ENCODE data around the gene APOBEC3A.
"Not testable (repeated sequence)": the region's sequence is repeated elsewhere in the genome, so short reads cannot be mapped to it uniquely, and the experiment has no call there.

The APOBEC3A gene

DNA sequence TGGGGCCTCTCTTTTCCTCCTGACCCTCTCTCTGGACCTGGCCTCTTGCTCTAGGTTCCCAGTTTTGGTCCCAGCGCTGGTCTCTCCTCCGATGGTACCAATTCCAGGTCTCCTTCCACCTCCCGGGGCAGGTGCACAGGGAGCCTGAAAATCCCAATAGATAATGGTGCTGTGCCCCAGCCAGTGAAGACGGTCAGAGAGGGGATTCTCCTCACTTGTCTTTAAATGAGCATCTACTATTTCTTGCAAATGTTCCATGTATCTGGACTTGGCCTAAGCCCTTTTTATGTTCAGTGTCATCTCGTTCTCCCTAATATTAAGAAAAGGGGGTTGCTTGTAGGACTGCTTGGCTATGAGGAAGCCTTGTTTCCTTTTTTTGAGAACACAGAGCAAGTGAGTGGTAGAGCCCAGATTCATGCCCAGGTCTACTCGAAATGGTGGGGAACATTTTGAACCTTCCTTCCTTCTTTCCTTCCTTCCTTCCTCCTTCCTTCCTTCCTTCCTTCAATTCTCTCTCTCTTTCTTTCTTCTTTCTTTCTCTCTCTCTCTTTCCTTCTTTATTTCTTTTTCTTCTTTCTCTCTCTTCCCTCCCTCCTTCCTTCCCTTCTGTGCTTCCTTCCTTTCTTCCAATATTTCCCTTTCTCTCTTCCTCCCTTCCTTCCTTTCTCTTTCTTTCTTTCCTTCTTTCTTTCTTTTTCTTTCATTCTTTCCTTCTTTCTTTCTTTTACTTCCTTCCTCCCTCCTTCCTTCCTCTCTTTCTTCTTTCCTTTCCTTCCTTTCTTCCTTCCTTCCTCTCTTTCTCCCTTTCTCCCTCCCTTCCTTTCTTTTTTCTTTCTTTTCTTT is 620 bp downstream of the APOBEC3A start:
- no peak for DNase-seq (ENCODE audit: low read depth in 2 of 3, low spot score in 1 of 3)

DNA sequence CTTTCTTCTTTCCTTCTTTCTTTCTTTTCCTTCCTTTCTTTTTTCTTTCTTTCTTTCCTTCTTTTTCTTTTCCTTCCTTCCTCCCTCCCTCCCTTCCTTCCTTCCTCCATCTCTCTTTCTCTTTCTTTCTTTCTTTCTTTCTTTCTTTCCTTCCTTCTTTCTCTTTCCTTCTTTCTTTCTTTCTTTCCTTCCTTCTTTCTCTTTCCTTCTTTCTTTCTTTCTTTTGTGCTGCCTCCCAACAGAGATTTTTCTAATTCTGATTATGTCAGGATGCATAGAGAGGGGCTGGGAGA is 1.2 kb downstream of the APOBEC3A start:
- DNase-seq (ENCODE audit: low read depth in 2 of 3, low spot score in 1 of 3), result not testable (repeated sequence)

DNA sequence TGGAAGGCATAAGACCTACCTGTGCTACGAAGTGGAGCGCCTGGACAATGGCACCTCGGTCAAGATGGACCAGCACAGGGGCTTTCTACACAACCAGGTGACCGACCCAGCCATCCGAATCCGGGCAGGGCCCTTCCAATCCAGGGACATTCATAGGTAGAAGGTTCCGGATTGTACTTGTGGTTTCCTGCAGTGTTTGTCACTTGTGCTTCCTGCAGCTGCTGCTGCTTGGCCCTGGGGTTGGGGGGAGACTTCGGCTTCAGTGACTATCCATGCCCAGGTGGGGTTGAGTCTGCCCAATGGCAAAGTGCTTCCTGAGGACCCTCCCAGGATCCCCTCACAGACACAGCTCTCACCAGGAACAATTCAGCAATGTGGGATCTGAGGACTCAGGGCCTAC is 2.2 kb downstream of the APOBEC3A start:
- no peak for DNase-seq (ENCODE audit: low read depth in 2 of 3, low spot score in 1 of 3)

DNA sequence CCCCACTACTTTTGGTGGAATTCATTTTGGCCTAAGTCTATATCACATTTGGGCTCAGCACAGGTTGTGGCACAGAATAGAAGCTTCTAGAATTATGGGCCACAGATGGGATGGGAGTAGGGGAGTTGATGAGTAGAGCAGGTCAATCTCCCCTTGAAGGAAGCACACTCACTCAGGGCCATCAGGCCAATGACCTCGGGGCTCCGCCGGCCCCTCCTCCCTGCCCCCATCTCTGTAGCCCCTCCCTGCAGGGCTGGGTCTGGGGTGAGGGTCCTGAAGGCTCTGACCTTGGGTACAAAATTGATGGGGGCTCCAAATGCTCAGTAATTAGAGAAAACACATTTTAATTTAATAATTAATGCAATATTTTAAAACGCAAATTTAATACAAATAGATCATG is 3.3 kb downstream of the APOBEC3A start:
- not testable (repeated sequence) for DNase-seq (ENCODE audit: low read depth in 2 of 3, low spot score in 1 of 3)

DNA sequence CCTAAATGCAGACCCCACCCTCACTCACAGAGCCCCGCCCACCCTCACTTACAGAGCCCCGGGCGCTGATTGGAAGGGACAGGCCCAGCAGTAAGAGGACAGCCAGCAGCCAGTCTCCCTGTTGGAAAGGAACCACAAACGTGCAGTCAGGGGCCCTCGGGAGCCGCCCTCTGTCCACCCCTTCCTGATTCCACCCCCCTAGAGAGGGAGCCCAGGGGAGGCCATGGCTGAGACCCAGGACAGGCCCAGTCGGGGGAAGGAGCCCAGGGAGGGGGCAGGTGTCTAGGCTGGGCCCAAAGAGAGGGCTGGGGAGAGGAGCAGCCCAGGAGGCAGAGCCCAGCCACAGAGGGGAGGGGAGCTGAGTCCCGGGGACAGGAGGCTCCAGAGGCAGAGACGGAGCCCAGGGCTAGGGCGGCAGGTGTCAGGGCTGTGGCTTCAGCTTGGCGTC is 5.9 kb downstream of the APOBEC3A start:
- not testable (repeated sequence) for DNase-seq (ENCODE audit: low read depth in 2 of 3, low spot score in 1 of 3)

DNA sequence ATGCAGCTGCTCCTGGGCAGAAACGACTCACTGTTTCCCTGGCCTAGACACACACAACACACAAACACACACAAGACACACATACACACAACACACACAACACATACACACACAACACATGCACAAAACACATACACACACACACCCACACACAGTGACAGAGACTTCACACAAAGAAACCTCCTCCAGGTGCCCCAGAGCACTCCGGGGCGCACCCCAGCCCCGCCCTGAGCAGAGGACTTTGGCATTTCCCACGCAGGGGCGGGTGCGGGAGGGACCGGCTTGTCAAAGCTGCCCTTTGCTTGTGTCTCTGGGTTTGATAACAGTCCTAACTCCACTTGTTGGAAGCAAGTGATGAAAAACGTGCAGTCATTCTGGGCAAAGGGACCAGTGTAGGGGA is 6.5 kb downstream of the APOBEC3A start:
- no peak for DNase-seq (ENCODE audit: low read depth in 2 of 3, low spot score in 1 of 3)

DNA sequence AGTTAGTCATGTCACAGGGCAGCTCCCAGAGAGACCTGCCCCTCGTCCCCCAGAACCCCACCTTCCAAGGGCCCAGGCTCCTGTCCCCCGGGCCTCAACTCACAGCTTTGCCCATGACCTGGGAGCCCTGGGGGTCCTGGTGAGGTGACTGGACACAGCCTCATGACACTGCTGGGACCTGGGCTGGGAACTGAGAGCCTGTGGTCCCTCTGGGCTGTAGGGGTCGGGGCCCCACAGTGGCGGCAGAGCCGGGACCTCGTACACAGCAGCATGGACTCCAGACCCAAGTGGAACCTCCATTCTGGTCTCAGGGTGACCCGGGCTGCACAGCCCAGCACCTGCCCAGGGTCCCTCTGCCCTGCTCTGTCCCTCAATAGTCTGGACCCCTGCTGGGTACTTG is 6.9 kb downstream of the APOBEC3A start:
- DNase-seq (ENCODE audit: low read depth in 2 of 3, low spot score in 1 of 3), result no peak

DNA sequence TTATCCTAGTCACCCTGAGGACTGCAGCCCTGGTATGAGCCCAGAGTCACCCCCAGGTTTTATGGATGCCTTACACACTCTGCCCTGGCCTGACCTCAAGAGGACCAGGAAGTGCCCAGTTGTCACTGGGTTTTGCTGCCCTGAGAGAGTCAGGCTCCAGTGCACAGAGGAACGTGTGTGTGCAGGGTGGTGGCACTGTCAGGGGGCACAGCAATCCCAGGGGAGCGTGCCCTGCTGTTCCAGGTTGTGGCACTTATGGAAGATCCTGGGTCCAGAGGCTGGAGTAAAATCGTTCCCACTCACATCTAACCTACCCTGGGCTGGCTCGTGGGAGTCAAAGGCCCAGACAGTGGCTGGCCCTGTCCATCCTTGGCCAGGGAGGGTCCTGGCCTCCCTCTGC is 7.6 kb downstream of the APOBEC3A start:
- DNase-seq (ENCODE audit: low read depth in 2 of 3, low spot score in 1 of 3), result no peak

DNA sequence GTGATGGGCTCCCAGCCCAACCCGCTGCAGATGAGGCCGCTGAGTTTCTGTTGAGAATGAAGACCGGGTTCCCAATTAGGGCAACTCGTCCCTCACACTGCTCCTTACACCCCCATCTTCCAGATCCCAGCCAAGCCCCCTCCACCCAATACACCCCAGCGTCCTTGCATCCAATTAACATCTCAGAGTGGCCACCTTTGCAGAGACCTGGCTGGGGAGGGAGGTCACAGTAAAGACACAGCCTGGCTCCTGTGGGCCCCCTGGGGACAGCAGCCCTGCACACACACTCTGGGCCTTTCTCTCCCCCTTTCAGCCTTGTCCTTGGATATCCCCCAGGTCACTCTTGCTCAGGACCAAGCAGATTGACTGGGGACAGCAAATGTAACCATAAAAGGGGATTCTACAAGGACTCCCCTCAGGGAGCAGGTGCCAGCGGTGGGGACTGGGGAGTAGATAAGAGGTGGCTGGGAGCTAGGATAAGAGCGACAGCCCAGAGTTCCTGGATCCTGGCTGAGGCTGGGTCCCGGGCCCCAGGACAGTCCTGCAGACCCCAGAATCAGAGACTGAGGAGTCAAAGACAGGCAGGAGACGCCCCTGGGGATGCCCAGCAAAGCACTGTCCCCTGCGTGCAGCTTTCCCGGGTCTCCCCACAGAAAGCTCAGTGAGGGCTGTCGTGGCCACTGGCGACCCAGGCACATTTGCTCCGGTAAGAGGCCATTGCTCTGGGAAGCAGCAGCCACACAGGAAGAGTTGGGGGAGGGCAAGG is 8.4 kb downstream of the APOBEC3A start:
- no peak for DNase-seq (ENCODE audit: low read depth in 2 of 3, low spot score in 1 of 3)

DNA sequence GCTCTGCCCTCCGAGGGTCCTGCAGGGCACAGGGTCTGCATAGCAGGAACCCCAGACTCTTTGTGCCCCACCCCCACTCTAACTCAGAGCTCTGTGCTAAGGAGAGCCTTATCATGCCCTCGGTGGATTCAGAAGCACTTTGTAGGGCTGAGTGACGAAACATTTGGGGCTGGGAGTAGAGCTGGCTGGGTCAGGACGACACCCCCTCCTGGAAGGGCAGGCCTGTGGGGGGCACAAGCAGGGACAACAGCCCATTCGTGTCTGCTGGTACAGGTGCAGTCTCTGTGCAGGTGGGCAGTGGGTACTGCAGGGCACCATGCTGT is 8.9 kb downstream of the APOBEC3A start:
- no peak for DNase-seq (ENCODE audit: low read depth in 2 of 3, low spot score in 1 of 3)

DNA sequence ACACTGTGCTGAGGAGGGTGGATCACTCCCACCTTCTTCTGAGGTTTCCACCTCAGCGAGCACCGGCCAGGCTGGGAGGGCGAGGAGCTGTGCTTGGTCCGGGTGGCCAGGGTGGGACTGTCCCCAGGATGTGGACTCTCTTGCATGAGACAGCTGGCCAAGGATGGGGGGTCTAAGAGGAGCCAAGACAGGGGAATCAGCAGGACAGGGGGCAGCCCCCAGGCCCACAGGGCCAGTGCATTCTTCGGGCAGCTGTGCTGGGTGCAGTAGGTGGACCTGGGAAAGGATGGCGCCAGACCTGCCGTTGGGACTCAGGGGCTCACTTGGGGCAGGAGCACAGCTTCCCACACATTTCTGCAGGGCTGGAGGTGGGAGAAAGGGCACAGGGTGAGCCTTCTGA is 9.5 kb downstream of the APOBEC3A start:
- DNase-seq (ENCODE audit: low read depth in 2 of 3, low spot score in 1 of 3), result no peak

DNA sequence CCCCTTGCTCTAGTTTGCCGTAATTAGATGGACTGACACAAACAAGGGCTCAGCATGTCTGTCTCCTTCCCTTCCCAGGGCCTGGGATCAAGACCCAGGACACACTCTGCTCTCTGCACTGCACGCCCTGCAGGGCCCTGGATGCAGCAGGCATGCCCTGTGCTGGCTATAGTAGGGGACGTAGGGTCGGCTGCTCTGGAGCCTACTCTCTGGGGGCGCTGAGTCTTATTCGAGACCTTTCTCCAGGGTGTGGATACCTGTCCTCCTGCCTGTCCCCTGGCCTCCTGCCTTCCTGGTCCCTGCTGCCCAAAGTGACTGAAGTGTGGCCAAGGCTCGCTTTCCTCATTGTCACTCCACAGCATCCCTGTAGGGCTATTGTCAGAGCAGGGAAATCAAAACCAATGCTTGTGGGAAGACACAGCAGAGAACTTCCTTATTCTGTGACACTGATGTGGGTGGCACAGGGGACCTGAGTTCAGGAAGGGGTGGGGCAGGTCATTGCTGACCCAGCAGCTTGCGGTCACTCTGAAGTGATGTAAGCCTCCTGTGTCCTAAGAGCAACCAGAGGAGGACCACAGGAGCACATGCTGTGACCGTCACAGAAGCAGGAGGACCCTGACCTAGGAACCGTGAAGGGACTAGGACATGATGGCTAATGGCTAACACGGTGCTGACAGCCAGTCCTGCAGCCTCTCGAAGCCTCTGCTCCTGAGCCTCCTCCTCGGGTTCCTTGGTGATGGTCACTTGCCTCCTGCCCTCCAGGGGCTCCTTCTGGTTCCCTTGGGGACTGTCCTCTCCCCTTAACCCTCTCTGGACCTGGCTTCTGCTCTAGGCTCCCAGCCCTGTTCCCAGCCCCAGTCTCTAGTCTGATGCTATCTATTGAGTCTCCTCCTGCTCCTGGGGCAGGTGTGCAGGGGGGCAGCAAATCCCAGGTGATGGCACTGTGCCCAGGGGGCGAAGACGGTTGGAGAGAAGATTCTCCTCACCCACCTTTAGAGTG is 10.3 kb downstream of the APOBEC3A start:
- DNase-seq (ENCODE audit: low read depth in 2 of 3, low spot score in 1 of 3), result no peak

DNA sequence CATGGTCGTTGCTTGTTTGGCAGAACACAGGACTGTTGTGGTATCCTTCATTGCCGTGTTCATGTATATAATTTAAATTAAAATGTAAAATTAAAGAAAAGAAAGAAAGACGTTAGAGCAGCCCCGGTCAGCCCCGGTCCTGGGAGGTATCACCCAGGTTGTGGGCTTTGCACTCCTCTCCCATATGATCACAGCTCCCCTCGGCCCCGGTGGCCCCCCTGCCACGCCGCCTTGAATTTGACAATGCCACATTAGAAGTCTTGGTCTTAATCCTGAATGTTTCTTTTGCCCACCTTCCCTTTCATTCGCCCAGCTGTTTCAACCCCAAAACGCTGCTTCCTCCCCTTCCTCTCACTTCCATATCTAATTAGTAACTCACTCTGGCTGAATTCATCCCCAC is 11.4 kb downstream of the APOBEC3A start:
- DNase-seq (ENCODE audit: low read depth in 2 of 3, low spot score in 1 of 3), result no peak

DNA sequence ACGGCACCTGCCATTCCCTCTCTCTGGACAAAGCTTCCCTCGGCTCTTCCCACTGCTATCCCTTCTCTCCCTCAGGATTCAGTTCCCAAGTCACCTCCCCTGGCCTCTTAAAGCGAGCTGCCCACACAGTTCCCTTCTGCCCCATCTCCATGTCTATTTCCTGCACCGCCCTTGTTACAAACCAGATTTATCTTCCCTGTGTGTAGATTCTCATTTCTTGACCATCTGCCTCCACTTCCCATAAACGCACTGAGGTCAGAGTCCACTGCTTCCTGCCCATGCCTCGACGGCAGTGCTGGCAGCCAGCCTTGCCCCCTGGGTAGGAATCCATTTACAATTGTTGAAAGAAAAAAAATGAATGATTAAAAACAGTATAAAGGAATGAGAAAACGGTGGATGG is 13.1 kb downstream of the APOBEC3A start:
- no peak for DNase-seq (ENCODE audit: low read depth in 2 of 3, low spot score in 1 of 3)

DNA sequence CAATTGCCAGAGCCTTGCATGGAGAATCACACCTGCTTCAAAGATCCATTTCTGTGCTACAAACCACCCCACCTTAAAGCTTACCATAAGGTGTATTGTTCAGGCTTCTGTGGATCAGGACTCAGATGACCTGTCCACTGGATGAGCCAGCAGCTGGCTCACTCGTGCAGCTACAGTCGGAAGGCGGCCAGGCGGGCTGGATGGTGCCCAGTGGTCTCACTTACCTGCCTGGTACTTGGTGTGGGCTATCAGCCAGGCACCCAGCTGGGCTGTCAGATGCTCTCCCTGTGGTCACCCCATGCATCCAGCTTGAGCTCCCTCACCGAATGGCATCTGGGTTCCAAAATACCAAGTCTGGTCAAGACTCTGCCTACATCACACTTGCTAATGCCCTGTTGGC is 13.8 kb downstream of the APOBEC3A start:
- DNase-seq (ENCODE audit: low read depth in 2 of 3, low spot score in 1 of 3), result no peak

DNA sequence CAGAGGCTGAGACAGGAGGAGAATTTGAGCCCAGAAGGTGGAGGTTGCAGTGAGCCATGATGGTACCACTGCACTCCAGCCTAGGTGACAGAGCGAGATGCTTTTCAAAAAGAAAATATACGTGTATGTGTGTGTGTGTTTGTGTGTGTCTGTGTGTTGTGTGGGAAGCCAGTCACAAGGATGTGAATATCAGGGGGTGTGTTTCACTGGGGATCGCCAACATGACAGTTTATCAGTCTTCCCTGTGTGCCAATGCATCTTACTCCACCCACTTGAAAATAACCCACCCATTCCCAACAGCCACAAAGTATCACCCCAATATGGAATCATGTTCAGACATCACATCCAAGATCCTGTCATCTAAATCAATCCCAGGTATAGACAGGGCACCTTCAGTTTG is 14.4 kb downstream of the APOBEC3A start:
- DNase-seq (ENCODE audit: low read depth in 2 of 3, low spot score in 1 of 3), result no peak

DNA sequence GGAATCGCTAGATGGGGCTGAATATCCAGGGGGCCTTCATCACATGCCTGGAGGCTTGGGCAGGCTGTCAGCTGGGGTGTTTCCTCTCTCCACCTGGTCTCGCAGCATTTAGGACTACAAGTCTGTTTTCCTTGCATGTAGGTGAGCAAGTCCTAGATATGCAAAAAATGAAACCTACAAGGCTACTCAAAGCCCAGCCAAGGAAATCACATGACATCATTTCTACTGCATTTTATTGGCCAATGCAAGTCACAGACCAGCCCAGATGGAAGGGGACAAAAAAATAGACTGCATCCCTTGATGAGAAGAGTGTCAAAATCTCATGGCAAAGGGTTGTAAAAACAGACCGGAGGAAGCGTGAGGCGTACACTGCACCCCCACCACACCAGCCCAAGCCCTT is 15.1 kb downstream of the APOBEC3A start:
- DNase-seq (ENCODE audit: low read depth in 2 of 3, low spot score in 1 of 3), result no peak

DNA sequence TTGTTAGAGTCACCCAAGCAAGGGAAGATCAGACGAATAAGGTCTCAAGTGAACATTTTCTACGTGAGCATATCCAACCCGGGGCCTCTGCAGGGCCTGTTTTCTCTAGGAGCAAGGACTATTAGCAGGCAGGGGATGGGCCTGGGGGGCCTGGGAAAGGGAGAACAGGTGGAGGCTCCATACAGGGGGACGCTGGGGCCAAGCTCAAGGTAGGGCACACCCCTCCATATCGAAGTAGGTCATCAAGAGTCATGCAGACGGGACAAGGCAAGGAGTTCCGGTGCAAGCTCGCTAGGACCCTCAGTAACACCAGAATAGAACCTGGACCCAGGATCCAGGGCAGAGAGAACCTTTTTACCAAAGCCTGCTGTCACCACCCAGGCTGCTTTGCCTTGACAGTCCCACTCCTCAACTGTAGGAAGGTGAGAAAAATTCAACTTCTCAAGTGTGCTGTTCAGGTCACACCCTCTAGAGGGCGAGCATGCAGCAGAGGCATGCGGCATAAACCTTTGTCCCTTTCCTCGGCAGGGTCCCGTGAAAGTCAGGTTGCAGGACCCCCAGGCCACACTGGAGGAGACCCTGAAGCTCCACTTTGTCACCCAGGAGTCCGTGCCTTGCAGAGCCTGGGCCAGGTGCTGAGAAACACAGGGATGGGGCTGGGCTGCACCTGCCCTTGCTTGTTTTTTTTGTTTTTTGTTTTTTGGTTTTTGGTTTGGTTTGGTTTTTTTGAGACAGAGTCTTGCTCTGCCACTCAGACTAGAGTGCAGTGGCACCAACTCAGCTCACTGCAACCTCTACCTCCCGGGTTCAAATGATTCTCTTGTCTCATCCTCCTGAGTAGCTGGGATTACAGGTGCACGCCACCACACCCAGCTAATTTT is 16.1 kb downstream of the APOBEC3A start:
- DNase-seq (ENCODE audit: low read depth in 2 of 3, low spot score in 1 of 3), result peak; percentile 15 to 57 (median 26)

DNA sequence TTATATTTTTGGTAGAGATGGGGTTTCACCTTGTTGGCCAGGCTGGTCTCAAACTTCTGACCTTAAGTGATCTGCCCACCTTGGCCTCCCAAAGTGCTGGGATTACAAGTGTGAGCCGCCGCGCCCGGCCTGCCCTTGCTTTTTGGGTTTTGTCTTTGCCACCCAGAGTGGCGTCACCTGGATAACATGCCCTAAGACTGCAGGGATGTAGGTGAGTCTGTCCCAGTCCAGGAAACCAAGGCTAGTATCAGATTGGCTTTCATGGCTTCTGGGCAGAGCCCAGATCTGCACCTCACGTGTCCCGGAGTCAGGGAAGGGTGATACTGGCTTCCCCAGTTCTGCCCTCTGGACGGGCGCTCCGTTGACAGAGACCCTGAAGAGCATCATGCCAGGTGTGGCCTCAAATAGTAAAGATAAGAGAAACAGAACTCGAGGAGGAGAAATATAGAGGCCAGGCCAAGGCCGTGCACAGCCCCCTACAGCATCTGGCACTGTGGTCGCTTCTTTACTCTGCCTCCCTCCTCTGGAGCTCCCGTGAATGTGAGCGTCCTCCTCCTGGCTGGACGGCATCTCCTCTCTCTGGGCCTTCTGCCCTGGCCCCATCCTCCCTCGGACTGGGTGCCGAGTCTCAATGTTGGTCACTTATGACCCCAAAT is 16.9 kb downstream of the APOBEC3A start:
- no peak for DNase-seq (ENCODE audit: low read depth in 2 of 3, low spot score in 1 of 3)

DNA sequence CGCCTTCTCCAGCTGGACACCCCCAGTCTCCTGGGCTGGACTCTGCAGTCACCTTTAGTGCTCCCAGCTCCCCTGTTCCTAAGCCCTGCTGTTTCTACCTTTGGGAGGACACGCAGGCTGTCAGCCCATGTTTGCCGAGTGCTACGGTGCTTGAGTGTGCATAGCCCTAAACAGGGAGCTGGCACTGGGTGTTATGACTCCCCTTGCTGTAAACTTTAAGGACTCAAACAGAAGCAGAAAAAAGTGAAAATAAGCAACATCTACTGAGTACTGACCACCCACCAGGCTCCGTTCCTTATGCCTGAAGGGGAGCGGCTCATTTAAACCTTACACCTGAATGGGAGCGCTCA is 17.4 kb downstream of the APOBEC3A start:
- no peak for DNase-seq (ENCODE audit: low read depth in 2 of 3, low spot score in 1 of 3)

Measured in stimulated activated CD4-positive, alpha-beta T cell treated with anti-CD3 and anti-CD28 coated beads, Interleukin-12 subunit alpha, Interleukin-12 subunit beta, amount 100 ng/mL, for 48 hours (primary cell).